ENCODE data around the gene INTS11. TPM values are rescaled to one million over a fixed set of nuclear protein-coding genes. Genes with fewer than 3 reads are reported as not detected.

INTS11 gene
- total and polyA plus RNA-seq, 2 of the 8 experiments (the other 6 are each of a cell fraction or from before 2014, with no cell fraction given): 113 to 243 TPM

GRCh38 chr1:1305300-1306069, 19.0 kb downstream of the INTS11 start:
- peak overlapping the region; percentile 61; the same call in 1 of the 2 replicates for H2BK15ac ChIP-seq (ENCODE audit: low read length)
- no peaks in the 10 kb centered on the region; a peak in 1 of 8 replicates for H3K36me3 ChIP-seq (ENCODE audit: control insufficient read depth in 2 of 4, insufficient read depth in 4 of 4, low read length in 3 of 4)
- no peak overlapping the region for H2AK5ac ChIP-seq (ENCODE audit: low read depth, low read length)
- DNase-seq (ENCODE audit: low read depth in 1 of 2, low spot score in 2 of 2): no peak
- peak overlapping the region; percentile 81 for H4K91ac ChIP-seq (replicated peaks; ENCODE audit: insufficient read length, low read length)
- peaks cover 0 to 40% (median 31%) of the 10 kb centered on the region in 4 experiments; a peak in 6 of 7 replicates for H3K4me1 ChIP-seq (replicated peaks in 1 of 4; ENCODE audit: control insufficient read depth in 3 of 4, insufficient read depth in 4 of 4, low read length in 3 of 4)
- CTCF ChIA-PET (ENCODE audit: partially characterized antibody): interaction anchor here (0.7 to 2.1 kb wide), 5 partner anchors 9 to 124 kb away, joined by 3 to 17 read pairs (median 3); no protein-coding TSS in a partner anchor
- H3K4me3 ChIP-seq (ENCODE audit: extremely low read depth in 1 of 4, insufficient read depth in 2 of 4, low read depth in 3 of 4, low read length in 4 of 4): no peak overlapping the region
- peak overlapping the region; percentile 66 for H4K5ac ChIP-seq (ENCODE audit: insufficient read length, low read depth, low read length)
- FAIRE-seq: no peak
- H3K4me2 ChIP-seq (ENCODE audit: insufficient read depth in 1 of 2, low read depth in 2 of 2, low read length in 2 of 2): peak overlapping the region; percentile 59 to 95
- H3K56ac ChIP-seq (replicated peaks; ENCODE audit: insufficient read length, low read depth, low read length): no peak overlapping the region
- H2BK20ac ChIP-seq (ENCODE audit: low read length): no peak overlapping the region
- H3K27ac ChIP-seq (ENCODE audit: low read depth, low read length): peak overlapping the region; percentile 38; the same call in 1 of the 2 replicates
- H3K23me2 ChIP-seq (ENCODE audit: low read depth, low read length): peaks cover 21% of the 10 kb centered on the region; the same call in 1 of the 2 replicates
- no peak overlapping the region for H2AFZ ChIP-seq (ENCODE audit: low read length)
- 55% methylated on average over 14 of the region's 25 CpGs; no CpG with 5 or more reads in 1 of the 2 experiments for WGBS, 2 experiments (ENCODE audit: extremely low coverage in 1 of 2, insufficient coverage in 1 of 2, insufficient read length in 1 of 2, insufficient replicate concordance in 2 of 2, low coverage in 1 of 2, low lambda C conversion rate in 2 of 2, missing lambda C conversion rate in 1 of 2)
- H2BK5ac ChIP-seq (ENCODE audit: low read depth, low read length): peak overlapping the region; percentile 78; the same call in 1 of the 2 replicates
- peak overlapping the region; percentile 37 for H3K4ac ChIP-seq (replicated peaks; ENCODE audit: insufficient read length, low read depth, low read length)
- peak overlapping the region in 1 of 4 experiments; percentile 13; a peak in 1 of 7 replicates for H3K9ac ChIP-seq (replicated peaks in 1 of 4; ENCODE audit: extremely low read depth in 1 of 4, low read depth in 3 of 4, low read length in 3 of 4)
- no peaks in the 10 kb centered on the region for H3K9me3 ChIP-seq (ENCODE audit: insufficient read depth in 2 of 2, low read depth in 1 of 2, low read length in 1 of 2)
- H3K18ac ChIP-seq (ENCODE audit: extremely low read depth, low read length): peak overlapping the region; percentile 78; the same call in 1 of the 2 replicates
- no peak overlapping the region for H3K14ac ChIP-seq (ENCODE audit: insufficient read length)
- H2BK120ac ChIP-seq (replicated peaks; ENCODE audit: low read depth, low read length): peak overlapping the region; percentile 94
- POLR2A ChIA-PET (ENCODE audit: partially characterized antibody): interaction anchor here (0.5 to 1.5 kb wide), 10 partner anchors 9 to 101 kb away, joined by 3 to 6 read pairs (median 3); partner anchors contain the start of gene AURKAIP1
- peaks cover 4% of the 10 kb centered on the region; the same call in 1 of the 2 replicates for H3K79me1 ChIP-seq (ENCODE audit: low read depth, low read length)
- 0 out of 2 replicates have a peak overlapping the region, but pooled peaks have one; percentile 9 for H2BK12ac ChIP-seq (ENCODE audit: low read depth, low read length)
- H4K8ac ChIP-seq (ENCODE audit: extremely low read depth, insufficient read depth, low read length): peak overlapping the region; percentile 96; the same call in 1 of the 2 replicates
- H3K23ac ChIP-seq (ENCODE audit: insufficient read length): no peak overlapping the region
- H4K20me1 ChIP-seq (replicated peaks in 1 of 2; ENCODE audit: control insufficient read depth in 1 of 2, insufficient read depth in 2 of 2, low read length in 2 of 2): peaks cover 0 to 23% of the 10 kb centered on the region in 2 experiments
- peaks cover 0 to 4% (median 1%) of the 10 kb centered on the region in 4 experiments; a peak in 1 of 7 replicates for H3K27me3 ChIP-seq (replicated peaks in 1 of 4; ENCODE audit: control insufficient read depth in 3 of 4, extremely low read depth in 1 of 4, insufficient read depth in 3 of 4, low read length in 3 of 4)
- H3K79me2 ChIP-seq (ENCODE audit: control insufficient read depth in 1 of 2, insufficient read depth in 2 of 2, low read length in 2 of 2): peaks cover 0 to 6% of the 10 kb centered on the region in 2 experiments; a peak in 1 of 4 replicates
- TF ChIP-seq BACH1 (IDR thresholded peaks at IDR 0.05; ENCODE audit: low read length): peak; percentile 55; the same call in 1 of the 2 replicates
- no peak for TF ChIP-seq CTBP2 (IDR thresholded peaks at IDR 0.05; ENCODE audit: borderline replicate concordance, insufficient read depth, insufficient read length, low read length)
- no peak for TF ChIP-seq POU5F1 (IDR thresholded peaks at IDR 0.05; ENCODE audit: low read depth, low read length)
- no peak for TF ChIP-seq GABPA (IDR thresholded peaks at IDR 0.05; ENCODE audit: borderline replicate concordance, insufficient read depth, low read length)
- TF ChIP-seq TCF12 (IDR thresholded peaks at IDR 0.05; ENCODE audit: low read depth, low read length): no peak
- TF ChIP-seq RBBP5 (IDR thresholded peaks at IDR 0.05; ENCODE audit: borderline replicate concordance, low read depth, low read length): no peak
- no peak for TF ChIP-seq KDM5A (IDR thresholded peaks at IDR 0.05; ENCODE audit: low read length)
- 0 out of 4 replicates have a peak, but pooled peaks of 1 of the 2 experiments have one; percentile 12 for TF ChIP-seq RAD21 (IDR thresholded peaks at IDR 0.05 in 1 of 2, conservative IDR thresholded peaks at IDR 0.05 in 1 of 2; ENCODE audit: low read depth in 2 of 2, low read length in 2 of 2)
- peak; percentile 17; the same call in 1 of the 2 replicates for TF ChIP-seq MAFK (IDR thresholded peaks at IDR 0.05; ENCODE audit: low read depth, low read length)
- no peak for TF ChIP-seq TAF1 (IDR thresholded peaks at IDR 0.05; ENCODE audit: low read depth, low read length)

All from H1 (cell line).